ENCODE measurements around the gene PM20D2.

The PM20D2 gene

DNA sequence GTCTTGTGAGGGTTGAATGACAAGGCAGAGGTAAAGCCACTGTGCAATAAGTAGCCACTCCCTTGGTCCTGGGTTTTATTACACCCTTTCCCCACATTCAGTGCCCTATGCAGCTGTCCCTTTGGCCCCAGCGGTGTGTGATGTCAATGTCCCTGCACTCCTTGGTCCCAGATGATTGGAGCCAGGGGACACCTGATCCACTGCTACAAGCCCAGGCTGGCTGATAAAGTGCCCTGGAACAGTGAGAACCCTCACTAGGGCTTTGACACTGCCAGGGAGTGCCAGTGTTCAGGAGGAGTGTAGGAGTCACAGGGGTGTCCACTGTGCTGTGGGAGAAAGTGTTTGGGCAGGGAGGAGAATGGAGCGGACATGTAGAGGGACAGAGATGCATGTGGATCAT lies 40.9 kb downstream of the PM20D2 start:
- TF ChIP-seq CTCF (IDR thresholded peaks at IDR 0.05; ENCODE audit: low read depth, low read length): no peak
- DNase-seq (ENCODE audit: extremely low read depth, low read depth): no peak

- no peak for TF ChIP-seq CTCF (IDR thresholded peaks at IDR 0.05; ENCODE audit: low read depth, low read length)
- no peak for DNase-seq (ENCODE audit: extremely low read depth, low read depth)
Observed at GRCh38 chr6:89187504-89187903, 41.6 kb downstream of the PM20D2 start.

GRCh38 chr6:89190741-89191140 lies 44.9 kb downstream of the PM20D2 start:
- no peak for TF ChIP-seq CTCF (IDR thresholded peaks at IDR 0.05; ENCODE audit: low read depth, low read length)

GRCh38 chr6:89194559-89194958 lies 48.7 kb downstream of the PM20D2 start:
- no peak for DNase-seq (ENCODE audit: extremely low read depth, low read depth)
- TF ChIP-seq CTCF (IDR thresholded peaks at IDR 0.05; ENCODE audit: low read depth, low read length): no peak

More at GRCh38 chr6:89190741-89191140, 44.9 kb downstream of the PM20D2 start:
- no peak for DNase-seq (ENCODE audit: extremely low read depth, low read depth)

DNA sequence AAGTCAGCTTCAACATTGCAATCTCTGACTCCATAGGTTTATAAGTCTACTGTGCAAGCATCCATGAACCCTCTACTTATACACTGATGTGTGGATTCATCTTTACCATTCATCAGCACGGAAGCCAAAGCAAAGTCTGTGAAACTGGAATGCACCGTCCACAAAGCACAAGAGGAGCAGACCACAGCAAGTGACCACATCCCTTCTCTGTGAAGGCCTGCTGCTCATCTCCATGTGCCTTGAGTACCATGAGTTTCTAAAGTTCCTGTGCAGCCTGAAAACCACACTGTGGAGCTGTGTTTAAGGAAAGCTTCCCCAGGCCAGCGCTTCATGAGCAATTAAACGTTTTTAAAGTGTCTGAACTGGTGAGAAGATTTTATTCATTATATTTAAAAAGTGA lies 51.3 kb downstream of the PM20D2 start:
- no peak for DNase-seq (ENCODE audit: extremely low read depth, low read depth)

DNA sequence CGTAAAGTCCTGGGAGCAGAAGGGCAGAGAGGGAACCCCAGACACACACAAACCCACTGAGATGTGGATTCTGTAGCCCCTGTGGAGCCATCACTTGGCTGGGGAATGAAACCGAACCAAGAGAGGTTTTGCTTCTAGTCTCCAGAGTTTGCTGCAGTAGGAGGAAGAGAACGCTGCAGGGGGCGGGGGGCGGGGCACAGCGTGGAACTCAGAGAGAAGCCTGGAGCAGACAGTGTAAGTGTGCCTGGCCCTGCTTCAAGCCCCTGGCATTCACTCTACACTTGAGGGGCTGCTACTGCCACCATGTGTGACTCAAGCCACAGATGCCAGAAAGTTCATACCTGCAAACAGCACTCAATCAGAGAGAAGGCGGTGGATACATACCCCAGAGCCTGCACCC lies 52.4 kb downstream of the PM20D2 start:
- TF ChIP-seq CTCF (IDR thresholded peaks at IDR 0.05; ENCODE audit: low read depth, low read length): no peak
- DNase-seq (ENCODE audit: extremely low read depth, low read depth): no peak

More for the DNA sequence above, 51.3 kb downstream of the PM20D2 start:
- no peak for TF ChIP-seq CTCF (IDR thresholded peaks at IDR 0.05; ENCODE audit: low read depth, low read length)

DNA sequence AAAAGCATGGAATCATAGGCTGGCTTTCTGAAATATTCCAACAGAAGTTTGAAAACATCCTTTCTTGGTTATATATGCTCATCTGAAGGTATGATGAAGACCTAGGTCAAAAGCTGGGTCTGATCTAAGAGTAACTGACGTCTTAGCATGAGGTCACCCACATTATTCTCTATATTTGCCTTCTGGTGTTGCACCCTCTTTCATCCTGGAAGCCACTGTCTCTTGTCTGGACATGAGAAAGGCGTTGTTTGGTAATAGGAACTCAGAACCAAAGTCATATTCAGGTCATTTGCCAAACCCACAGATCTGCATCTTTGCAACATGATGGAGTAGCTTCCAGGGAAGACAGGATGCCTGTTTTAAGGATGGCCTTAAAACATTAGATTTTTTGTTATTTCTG lies 53.7 kb downstream of the PM20D2 start:
- no peak for DNase-seq (ENCODE audit: extremely low read depth, low read depth)
- TF ChIP-seq CTCF (IDR thresholded peaks at IDR 0.05; ENCODE audit: low read depth, low read length): no peak
